Activated CD8-positive, alpha-beta memory T cell treated with anti-CD3 and anti-CD28 coated beads, Interleukin-2, amount 50 U/mL, for 48 hours (primary cell): ENCODE data around the gene UBXN6.

Experiments
- DNase-seq: peaks from one replicate; pipeline ENCODE4 v3.0.0-alpha.2; 2020

UBXN6 gene

DNA sequence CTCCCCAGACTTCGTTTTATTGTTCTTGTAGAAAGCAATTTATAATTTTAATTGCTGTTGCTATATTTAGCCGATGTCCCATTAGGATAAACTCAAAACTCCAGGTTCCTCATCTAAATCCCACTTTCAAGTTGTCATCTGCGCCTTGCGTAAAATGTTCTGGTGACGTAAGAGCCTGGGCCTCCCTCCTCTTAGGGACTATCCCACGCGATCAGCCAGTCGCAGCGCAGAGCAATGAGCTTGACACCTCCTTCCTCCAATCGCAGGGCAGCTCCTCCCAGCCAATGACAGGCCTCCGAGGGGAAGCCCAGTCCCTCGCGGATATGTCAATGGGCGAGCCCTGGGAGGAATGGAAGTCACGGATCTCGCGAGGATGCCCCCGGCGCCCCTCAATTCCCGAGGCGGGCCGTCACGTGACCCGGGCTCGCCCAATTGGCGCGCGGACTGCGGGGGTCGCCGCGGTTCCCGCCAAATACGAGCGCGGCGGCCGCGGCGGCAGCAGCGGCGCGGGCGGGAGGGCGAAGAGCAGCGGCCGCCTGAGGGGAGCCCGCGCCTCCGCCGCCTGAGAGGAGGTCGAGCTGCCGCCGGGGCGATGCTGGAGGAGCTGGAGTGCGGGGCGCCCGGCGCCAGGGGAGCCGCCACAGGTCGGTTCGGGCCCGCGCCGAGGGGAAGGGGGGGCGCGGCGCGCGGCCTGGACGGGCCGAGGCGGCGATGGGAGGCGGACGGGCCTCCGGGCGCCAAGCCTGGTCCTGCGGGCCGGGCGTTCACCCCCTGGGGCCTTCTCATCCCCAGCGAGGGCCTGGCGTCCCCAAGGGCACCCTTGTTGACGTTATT, 55.2 kb downstream of the UBXN6 start, which contains the start of gene CHAF1A:
CHAF1A (plus strand) TSS at position 470 of the 834 bp plus-strand sequence; CDS start at position 593, 123 bp downstream.
- DNase-seq = peak; percentile 99

DNA sequence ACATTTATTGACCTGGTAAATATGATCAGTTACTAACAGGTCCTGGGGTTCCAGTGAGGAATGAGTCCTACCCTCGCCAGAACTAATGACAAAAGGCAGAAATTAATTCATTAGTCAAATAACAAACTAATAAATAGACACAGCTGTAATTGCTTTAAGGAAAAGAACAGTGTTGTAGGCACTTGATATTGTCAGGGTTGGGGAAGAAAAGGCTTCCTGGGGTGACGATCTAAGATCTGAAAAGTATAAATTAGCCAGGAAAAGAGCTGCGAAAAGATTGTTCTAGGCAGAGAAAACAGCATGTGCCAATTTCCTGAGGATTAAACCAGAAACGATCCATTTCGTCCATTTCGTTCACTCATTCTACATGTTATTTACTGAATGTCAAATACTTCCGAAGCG, 55.8 kb downstream of the UBXN6 start:
- no peak for DNase-seq

DNA sequence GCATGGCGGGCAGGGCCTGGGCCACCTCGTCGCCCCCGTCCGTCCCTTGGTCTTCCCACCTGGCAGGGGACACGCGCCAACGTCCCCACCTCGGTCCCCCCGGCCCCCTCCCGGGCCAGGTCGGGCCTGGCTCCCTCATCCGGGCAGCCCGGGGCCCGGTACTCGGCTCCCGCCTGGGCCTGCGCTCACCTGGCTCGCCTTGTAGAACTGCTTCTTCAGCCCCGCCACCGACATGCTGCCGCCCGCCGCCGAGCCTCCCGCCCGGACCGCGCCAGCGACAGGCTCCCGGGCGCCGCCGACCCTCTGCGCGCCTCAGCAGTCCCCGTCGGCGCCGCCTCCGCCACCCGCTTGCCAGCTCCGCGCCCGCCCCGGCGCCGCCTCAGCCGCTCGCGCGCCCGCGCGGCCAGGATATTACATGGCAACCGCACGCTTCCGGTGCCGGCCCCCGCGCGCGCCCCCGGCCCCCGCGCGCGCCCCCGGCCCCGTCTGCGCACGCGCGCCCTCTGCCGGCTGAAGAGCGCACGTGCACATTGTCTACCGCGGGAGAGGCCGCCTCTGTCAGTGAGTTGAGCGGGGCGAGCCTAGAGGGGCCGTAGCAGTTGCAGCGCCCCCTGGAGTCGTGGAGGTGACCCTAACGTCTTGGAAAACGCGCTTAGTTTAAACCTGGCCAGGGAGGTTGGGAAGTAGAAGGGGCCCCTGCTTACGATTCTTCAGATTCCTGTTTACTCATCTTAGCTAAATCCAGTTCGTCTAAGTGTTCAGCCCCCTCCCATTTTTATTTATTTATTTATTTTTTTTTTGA, 57.3 kb downstream of the UBXN6 start, which contains the start of gene SH3GL1:
SH3GL1 (minus strand) TSS at position 413 of the 802 bp plus-strand sequence; CDS start at position 234, 179 bp downstream.
- DNase-seq = peak; percentile 99

DNA sequence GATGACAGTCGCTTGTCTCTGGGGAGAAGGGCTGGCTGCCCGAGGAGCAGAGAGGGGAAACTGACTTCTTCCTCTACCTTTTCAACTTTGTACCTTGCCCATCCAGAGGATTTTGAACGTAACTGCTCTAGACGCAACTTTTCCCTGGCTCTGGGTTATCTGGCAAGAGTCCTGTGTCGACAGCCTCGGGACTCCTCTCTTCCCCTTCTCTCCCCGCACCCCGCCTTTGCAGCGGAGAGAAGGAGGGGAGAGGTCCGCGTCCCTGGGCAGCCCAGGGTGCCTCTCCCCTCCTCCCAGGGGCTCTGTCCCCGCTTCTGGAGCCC, 57.8 kb downstream of the UBXN6 start:
- DNase-seq = no peak

DNA sequence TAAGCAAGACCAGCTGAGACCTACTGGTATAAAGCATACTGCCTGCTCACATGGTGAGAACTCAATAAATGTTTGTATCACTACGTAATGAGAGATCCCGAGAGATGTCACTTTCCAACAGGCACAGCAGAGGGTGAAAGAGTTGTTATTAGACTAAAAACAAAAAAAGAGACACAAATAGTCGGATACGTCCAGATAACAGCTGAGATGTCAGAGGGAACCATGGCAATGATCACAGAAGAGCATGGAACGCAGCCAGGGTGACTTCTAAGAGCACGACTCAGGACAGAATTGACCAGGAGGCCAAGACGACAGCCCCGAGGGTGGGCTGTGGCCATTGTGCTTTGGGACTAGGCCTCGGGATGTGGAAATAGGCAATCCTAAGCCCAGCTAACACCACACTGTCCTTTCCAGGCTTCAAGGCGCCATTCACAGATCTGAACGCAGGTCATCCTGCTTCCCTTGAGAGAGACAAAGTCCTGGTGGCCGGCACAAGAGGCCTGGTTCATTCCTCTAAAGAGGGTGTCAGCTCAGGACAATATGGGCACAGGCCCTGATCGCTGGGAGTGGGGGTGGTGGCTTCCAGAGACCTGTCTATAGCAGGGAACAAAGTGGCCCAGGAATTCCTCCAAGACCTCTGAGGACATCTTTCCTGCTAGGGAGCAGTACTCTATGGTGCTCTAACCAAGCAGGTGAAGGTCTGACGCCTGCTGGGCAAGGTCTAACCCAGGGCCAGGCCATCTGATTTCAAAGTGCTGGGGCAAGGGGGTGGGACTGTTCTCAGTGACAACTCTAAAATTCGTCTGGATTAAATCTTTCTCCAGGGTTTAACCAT, 60.4 kb downstream of the UBXN6 start:
- DNase-seq = no peak
